Osteocyte (in vitro differentiated cells): ENCODE results near the gene RBMS3. TPM values are rescaled to one million over a fixed set of nuclear protein-coding genes. Genes with fewer than 3 reads are reported as not detected.

ENCODE experiments used
- DNase-seq: peaks from one replicate; pipeline ENCODE4 v3.0.0; 2021; ENCODE audit warnings: mixed read lengths; ENCODE audit not compliant: unreplicated experiment; ENCODE audit errors: extremely low spot score
- H3K27ac Mint-ChIP-seq: one replicate; pipeline ENCODE4 v1.8.0; 2021; ENCODE audit warnings: mild to moderate bottlenecking, mixed read lengths; ENCODE audit not compliant: unreplicated experiment
- H3K27me3 Mint-ChIP-seq: one replicate; pipeline ENCODE4 v1.8.0; 2021; ENCODE audit warnings: mixed read lengths; ENCODE audit not compliant: unreplicated experiment
- H3K36me3 Mint-ChIP-seq: one replicate; pipeline ENCODE4 v1.8.0; 2021; ENCODE audit warnings: mixed read lengths; ENCODE audit not compliant: unreplicated experiment
- H3K4me1 Mint-ChIP-seq: one replicate; pipeline ENCODE4 v1.8.0; 2021; ENCODE audit warnings: mixed read lengths; ENCODE audit not compliant: unreplicated experiment
- H3K4me3 Mint-ChIP-seq: one replicate; pipeline ENCODE4 v1.8.0; 2021; ENCODE audit warnings: mild to moderate bottlenecking, moderate library complexity, mixed read lengths; ENCODE audit not compliant: unreplicated experiment
- H3K9me3 Mint-ChIP-seq: one replicate; pipeline ENCODE4 v1.8.0; 2021; ENCODE audit warnings: mixed read lengths; ENCODE audit not compliant: unreplicated experiment
- CTCF ChIP-seq: fragments of 200-600 bp; sonication (generic); IDR thresholded peaks from 2 replicates; pipeline ENCODE4 v1.5.0; 2021; ENCODE audit warnings: antibody characterized with exemption, mild to moderate bottlenecking, moderate library complexity
- total RNA-seq: library from RNA; stranded (reverse); gene quantifications from 2 replicates; pipeline ENCODE4 v1.2.1, GENCODE V29; 2021

The RBMS3 gene
- total RNA-seq, 1 donor from 2014 or later = 64.2 TPM

GRCh38 chr3:29484633-29485032 is 203.8 kb downstream of the RBMS3 start:
- no peaks in the 10 kb centered on the region for H3K27me3 Mint-ChIP-seq
- peaks cover 14% of the 10 kb centered on the region for H3K36me3 Mint-ChIP-seq
- no peak for DNase-seq
- no peak overlapping the region for H3K4me3 Mint-ChIP-seq
- H3K27ac Mint-ChIP-seq = no peak overlapping the region
- no peak for TF ChIP-seq CTCF
- H3K9me3 Mint-ChIP-seq = no peaks in the 10 kb centered on the region
- H3K4me1 Mint-ChIP-seq = peaks cover 10% of the 10 kb centered on the region

DNA sequence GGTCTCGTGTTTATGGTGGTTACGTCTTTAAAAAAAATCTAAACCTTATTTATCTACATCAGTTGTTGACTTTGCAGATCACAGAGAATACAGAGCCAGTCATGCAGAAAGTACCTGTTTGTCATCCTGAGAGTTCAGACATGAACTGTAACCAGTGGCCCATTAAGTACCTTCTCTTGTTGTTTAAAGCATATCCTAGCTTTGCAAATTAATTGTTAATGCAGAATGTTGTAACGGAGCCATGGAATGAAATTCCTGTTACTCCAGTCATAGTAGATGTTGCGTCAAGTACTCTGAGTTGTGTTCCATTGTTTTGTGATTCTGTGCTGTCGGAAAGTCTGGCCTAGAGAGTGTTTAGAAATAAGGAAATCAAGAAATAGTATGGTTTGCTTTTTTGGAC is 205.2 kb downstream of the RBMS3 start:
- H3K4me1 Mint-ChIP-seq = peaks cover 10% of the 10 kb centered on the region
- TF ChIP-seq CTCF = no peak
- H3K9me3 Mint-ChIP-seq = no peaks in the 10 kb centered on the region
- H3K4me3 Mint-ChIP-seq = no peak overlapping the region
- no peak for DNase-seq
- H3K27me3 Mint-ChIP-seq = no peaks in the 10 kb centered on the region
- no peak overlapping the region for H3K27ac Mint-ChIP-seq
- peaks cover 17% of the 10 kb centered on the region for H3K36me3 Mint-ChIP-seq

- Mint-ChIP-seq H3K36me3 (peaks cover 19% of the 10 kb centered on the region), H3K9me3 (no peaks in the 10 kb centered on the region), H3K27ac (no peak overlapping the region), H3K4me1 (peaks cover 10% of the 10 kb centered on the region), H3K27me3 (no peaks in the 10 kb centered on the region), H3K4me3 (no peak overlapping the region)
- no peak for TF ChIP-seq CTCF
- DNase-seq = no peak
These were observed 206.0 kb downstream of the RBMS3 start for GRCh38 chr3:29486917-29487316.

DNA sequence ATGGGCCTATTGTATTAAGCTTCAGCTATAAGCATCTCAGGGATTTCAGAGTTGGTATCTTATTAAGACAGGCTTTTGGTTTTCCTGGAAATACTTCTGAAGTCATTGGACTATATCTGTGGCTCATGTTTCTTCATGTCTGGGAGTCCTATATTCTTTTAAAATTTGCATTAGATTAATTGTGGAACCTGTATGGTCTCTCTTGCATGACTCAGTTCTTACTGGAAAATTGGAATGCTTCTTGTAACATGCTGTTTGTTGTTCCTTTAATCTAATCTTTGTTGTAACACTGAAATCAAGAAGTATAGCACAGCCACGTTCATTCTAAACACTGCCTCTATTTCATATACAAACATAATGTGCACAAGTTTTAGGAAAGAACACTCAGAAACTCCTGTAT is 208.1 kb downstream of the RBMS3 start:
- H3K27me3 Mint-ChIP-seq = no peaks in the 10 kb centered on the region
- H3K4me1 Mint-ChIP-seq = peaks cover 19% of the 10 kb centered on the region
- H3K9me3 Mint-ChIP-seq = peaks cover 4% of the 10 kb centered on the region
- no peak overlapping the region for H3K27ac Mint-ChIP-seq
- H3K4me3 Mint-ChIP-seq = no peak overlapping the region
- peaks cover 19% of the 10 kb centered on the region for H3K36me3 Mint-ChIP-seq
- no peak for DNase-seq
- no peak for TF ChIP-seq CTCF

- Mint-ChIP-seq H3K4me3 (no peak overlapping the region), H3K9me3 (peaks cover 4% of the 10 kb centered on the region), H3K4me1 (peaks cover 21% of the 10 kb centered on the region), H3K27ac (no peak overlapping the region), H3K27me3 (no peaks in the 10 kb centered on the region), H3K36me3 (peaks cover 23% of the 10 kb centered on the region)
- no peak for TF ChIP-seq CTCF
- DNase-seq = no peak
These were observed 212.2 kb downstream of the RBMS3 start for GRCh38 chr3:29493109-29493508.
